DMS53 (cell line): ENCODE data around the gene TMEM214.
A peak's percentile ranks its signal among the peaks of the same experiment; 100 is the strongest.

Experiments
- DNase-seq: peaks from one replicate; lab custom pipeline; 2025; lab: John Stamatoyannopoulos, UW

Gene TMEM214

DNA sequence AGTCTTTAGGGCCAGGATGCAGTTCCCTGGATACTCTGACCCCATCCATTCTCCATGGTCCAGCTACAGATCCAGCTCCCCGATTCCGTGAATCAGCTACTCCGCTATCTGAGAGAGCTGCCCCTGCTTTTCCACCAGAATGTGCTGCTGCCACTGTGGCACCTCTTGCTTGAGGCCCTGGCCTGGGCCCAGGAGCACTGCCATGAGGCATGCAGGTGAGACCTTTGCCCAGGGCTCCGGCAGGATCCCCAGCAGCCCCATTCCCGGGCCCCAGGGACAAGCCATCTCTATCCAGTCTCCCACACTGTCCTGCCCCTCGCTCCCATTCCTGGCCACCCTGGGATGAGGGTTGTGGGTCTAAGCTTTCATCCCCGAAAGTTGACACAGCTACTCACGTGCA, 7.5 kb downstream of the TMEM214 start:
- DNase-seq = no peak

DNA sequence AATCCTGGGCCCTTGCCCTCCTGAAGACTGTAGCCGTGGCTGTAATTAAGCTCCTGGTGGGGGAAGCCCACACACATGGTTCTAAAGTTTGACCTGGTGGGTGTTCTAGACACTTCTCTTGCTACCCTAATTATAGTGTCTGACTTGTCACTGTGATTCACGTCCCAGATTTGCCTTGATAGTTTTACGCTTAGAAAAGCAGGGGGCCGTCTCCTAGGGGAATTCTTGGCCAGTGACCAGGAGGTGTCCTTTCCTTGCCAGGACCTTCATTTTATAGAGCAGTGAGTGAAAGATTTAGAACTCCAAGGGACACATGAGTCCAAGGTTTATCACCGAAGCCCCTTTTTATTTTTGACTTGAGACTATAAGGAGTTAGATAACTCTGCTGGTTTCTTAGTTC, 9.0 kb downstream of the TMEM214 start:
- no peak for DNase-seq

DNA sequence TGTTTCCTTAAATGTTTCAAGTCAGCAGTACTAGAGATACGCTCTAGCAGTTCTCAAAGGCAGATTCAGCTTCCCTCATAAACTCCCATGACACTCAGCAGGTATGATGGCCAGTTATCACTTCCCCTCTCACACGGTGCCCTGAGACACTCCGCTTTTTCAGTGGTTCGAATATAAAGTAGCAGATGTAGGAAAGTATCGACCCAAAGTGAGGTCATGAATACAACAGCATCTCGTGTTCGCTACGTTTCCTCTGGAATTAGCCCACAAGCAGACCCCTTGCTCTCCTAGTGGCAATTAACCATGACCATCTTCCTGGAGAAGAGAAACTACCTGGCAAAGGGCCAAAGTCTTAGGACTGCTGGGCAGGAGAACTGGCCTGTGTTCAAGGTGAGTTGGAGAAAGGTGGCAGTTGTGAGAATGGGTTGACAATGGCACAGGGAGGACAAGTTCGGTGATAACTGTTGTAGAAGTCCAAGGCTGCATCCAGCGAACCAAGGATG, 9.4 kb downstream of the TMEM214 start:
- DNase-seq = peak; percentile 32

DNA sequence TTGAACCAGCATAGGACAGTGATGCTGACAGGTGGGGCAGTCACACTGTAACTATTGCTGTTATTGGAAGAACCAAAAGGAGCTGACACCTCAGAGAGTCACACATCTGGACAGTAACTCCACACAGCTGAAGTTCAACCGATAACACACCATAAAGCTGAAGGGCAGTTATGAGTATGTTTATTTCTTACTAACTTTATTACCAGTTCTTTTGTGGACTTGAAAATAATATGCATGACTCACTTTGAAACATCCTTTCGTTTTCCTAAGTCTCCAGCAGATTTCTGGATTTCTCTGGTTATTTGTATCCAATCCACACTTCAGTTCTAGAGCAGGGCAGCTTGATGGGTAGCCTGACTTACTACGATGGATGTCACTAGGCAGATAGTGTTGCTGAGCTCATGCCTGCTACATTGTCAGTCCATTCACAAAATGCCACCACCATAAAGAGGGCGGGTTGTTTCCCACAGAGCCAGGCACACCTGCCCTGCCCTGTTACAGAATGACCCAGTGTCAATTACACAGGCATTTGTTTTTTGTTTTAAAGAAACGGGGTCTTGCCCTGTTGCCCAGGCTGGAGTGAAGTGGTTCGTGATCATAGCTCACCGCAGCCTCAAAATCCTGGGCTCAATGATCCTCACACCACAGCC, 10.3 kb downstream of the TMEM214 start:
- no peak for DNase-seq

DNA sequence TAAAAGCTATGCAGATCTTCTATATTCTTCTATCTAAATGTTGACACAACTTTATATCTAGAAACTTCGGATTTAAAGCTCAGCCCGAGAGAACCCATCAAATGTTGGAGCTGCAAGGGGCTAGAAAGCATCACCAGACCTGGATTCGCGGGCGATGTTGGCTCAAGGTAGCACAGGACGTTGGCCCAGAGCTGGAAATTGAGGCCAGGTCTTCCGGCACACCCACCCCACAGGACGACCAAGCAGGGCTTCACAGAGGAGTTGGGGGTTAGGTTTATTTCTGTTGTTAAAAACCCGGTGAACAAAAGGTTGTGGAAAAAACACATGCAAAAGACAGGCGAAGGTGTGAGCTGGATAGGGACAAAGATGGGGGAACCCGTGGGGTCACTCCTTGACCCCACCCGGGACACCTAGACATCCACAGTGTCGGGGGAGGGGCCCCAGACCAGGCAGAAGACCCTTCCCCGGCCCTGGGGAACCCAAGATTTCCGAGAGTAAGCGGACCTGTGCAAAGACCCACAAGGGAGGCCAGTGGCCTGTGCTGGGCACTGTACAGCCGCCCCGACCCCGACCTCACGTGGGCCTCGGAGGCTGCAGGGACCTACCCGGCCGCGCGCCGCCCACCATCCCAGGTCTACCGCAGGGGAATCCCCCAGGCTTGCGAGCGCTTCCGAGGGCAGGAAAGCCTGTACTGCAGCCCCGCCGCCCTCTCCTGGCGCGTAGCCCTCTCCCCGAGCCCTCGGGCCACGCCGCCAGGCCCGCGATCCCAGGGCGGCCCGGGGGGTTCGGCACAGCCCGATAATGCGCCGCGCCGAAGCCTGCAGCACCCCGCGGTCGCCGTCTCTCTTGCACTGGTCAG, 16.9 kb downstream of the TMEM214 start:
- peak; percentile 36 for DNase-seq

DNA sequence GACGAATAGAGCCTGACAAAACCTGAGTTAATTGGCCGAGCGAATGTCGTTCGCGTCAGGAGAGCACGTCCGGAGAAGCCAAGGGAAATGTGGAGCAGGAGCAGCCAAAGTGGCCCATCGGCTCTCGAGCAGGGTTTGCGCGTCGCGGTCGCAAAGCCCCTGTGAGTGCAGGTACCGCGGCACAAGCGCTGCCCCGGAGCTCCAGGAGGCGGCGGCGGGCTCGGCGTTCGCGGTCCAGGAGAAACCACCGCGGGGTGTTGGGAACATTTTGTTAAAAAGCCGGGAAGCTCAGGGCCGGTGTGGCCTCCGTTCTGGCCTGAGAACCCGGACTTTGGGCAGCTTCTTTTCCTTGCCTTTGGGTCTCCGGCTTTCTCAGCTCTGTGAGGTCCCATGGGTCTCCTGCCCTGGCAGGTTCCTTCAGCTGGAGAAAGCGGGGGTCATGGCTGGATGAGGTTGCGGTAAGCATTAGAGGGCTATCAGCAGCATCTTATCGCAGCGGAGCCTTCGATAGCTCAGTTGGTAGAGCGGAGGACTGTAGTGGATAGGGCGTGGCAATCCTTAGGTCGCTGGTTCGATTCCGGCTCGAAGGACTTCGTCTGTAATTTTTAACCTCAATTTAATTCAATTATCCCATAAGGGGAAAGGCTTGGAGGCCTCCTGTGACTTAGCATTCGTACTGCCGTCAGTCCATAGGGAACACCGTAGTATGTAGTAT, 17.7 kb downstream of the TMEM214 start:
- DNase-seq = peak; percentile 94

DNA sequence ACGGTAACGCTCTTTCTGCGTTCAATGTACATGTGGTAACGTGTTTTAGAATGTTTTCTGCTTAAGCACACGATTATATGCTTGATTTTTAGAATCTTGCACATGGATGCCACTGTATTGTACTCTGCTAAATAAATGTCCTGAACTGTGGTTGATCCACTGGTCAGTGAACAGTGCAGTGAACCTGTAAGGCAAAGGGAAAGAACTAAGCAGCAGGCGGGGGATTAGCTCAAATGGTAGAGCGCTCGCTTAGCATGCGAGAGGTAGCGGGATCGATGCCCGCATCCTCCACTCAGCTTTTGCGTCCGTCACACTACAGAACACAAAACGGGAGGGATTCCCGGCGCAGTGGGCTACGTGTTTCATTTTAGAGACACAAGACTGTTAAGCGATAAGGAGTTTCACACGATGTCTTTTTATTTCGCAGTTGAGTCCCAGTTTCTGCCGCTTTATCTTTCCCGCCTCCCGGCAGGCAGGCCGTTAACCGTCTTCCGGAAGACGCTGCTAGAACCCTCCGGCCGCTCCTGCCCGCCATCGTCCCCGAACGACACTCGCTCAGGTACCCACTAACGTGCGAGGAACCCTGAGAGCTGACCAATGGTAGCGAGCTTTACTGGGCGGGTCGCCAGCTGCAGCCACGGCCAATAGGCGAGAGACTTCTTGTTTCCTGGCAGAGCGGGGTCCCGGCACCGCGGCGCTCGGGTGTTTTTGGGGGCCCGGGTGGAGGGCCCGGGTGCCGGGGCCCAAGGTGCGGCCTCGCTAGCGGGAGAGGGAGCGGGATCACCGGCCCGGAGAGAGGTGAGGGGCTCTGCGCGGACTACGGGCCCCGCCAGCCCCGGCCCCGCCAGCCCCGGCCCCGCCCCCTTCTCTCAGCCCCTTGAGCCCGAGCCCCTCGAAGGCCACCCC, 18.5 kb downstream of the TMEM214 start, which contains the start of gene AGBL5:
Gene AGBL5, plus strand, starts transcription at position 673 of the 906 bp plus-strand sequence. CDS start 1,291 bp downstream, outside the sequence.
- peak; percentile 94 for DNase-seq

DNA sequence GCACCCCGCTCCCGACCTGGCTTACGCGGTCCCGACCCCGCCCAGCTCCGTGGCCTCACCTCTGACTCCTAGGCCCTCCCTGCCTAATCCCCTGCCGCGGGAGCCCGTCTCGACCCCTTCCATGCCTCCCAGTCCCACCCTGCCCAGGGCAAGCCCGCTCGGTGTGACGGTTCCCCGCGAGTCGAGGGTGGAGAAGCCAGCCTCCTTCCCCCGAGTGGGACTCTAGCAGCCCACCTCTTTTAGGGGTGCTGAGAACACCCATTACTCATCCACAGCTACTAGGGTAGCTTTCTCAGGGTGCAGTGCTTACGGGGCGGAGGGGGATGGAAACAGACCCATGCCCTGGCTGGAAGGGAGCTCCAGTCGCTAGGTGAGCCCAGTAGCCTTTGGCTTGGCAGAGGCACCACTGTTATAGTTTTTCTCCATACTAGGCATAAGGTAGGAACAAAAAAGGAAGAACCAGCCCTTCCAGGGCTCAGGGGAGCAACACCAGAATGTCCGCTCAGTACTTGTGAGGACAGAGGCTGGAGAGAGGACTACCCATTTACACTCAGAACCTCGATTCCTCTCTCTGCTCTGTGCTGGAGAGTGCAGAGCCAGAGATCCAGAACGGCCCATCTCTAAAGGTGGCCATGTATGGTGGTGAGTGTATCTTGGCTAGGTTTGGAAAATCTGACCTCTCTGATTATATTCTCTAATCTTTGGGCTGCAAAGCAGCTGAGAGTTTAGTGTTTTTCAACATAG, 19.3 kb downstream of the TMEM214 start:
- peak; percentile 49 for DNase-seq

DNA sequence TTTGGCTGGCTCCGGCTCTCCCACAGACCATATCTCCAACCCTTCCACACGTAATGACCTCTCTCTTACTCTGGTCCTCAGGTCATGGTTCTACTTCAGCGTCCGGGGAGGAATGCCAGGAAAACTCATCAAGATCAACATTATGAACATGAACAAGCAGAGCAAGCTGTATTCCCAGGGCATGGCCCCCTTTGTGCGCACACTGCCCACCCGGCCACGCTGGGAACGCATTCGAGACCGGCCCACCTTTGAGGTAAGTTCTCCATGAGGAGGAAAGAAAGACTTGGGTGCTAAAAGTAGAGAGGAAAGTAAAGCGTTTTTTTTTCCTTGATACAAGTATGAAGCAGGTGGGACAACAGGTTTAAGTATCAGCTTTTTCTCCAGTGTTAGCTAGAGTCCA, 20.6 kb downstream of the TMEM214 start:
- DNase-seq = no peak

DNA sequence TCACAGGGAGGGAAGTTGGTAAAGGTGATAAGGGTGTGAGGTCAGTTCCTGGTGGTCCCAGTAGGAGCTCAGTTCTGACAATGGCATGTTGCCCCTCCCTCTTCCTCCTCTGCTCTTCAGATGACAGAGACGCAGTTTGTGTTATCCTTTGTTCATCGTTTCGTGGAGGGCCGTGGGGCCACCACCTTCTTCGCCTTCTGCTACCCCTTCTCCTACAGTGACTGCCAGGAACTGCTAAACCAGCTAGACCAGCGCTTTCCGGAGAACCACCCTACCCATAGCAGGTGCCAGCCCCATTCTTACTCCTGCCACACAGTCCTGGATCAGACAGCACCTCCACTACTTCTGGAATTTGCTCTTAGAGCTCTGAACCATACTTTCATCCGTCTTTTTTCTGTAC, 21.0 kb downstream of the TMEM214 start:
- no peak for DNase-seq

DNA sequence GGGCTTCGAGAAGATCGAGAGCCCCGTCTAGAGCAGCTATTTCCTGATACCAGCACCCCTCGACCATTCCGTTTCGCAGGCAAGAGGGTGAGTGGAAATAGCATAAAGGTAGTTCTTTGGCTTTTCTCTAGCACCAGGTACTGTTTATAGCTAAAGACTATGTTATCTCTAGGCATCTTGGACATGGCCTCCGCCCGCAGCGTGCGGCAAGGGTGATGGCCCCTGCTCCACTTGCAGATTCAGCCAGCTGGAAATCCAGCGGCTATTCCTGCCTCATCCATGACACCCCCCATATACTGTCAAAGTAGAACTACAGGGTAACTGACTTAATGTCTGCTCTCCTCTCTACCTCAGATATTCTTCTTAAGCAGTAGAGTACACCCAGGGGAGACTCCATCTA, 22.0 kb downstream of the TMEM214 start:
- DNase-seq = no peak

DNA sequence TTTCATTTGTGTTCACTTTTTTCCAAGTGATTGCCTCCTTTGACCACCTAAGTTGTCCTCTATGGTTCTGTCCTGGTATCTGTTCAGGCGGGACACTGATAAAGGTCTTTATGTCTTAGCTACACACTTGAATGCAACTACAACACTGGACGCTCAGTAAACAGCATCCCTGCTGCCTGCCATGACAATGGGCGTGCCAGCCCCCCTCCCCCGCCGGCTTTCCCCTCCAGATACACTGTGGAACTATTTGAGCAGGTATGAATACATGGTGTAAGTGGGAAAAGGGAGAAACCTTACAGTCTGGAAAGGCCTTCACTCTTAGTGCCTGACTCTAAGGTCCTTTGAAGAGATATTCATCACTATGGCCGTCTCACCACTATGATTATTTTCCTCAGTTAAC, 24.4 kb downstream of the TMEM214 start:
- DNase-seq = no peak

DNA sequence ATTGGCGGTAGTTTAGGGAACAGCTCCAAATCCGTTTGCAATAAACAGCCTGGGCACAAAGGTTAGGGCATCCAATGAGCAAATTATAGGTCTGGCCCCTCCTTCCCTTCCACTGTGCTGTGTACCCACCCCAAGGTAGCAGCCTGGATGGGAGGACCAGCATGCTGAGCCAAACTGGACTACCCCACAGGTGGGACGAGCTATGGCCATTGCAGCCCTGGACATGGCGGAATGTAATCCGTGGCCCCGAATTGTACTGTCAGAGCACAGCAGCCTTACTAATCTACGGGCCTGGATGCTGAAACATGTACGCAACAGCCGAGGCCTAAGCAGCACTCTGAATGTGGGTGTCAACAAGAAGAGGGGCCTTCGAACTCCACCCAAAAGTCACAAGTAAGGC, 25.4 kb downstream of the TMEM214 start:
- DNase-seq = no peak

DNA sequence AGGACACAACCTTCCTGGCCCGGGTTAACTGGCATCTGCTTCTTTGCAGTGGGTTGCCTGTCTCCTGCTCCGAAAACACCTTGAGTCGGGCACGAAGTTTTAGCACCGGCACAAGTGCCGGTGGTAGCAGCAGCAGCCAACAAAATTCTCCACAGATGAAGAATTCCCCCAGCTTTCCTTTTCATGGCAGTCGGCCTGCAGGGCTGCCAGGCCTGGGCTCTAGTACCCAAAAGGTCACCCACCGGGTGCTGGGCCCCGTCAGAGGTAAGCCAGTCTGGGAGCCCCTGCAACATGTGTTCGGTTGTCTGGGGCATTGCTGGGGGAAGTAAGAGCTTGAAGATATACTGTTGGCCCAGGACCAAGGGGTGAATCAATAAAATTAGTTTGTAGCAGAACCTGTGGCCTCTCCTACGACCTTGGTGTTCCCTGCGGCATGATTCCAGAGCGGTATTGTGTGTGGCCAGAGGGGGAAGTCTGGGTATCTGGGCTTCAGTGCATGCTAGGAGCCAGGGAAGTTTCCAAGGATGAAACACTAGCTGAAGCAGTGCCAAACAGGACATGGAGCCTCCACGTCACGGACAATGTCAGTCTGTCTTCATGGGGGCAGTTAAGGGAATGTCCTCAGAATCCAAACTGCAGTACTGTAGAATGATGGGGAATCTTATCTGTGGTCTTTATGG, 26.5 kb downstream of the TMEM214 start:
- no peak for DNase-seq

DNA sequence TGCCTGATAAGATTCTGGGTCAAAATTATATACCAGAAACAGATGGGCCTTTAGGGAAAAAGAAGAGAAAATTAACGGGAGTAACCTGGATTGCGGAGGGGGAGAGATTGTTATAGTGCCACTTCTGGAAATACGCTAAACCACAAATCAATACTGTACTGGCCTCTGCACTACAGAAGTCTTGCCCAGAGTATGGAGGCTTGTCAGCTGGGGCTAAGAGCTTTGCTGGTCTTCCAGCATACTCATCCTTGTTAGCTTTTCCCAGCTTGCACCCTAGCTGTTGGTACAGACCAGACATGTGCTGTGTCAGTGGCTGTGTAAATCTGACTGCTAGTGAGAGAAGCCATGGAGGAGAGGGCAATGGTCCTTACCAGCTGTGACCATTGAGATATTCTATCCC, 27.6 kb downstream of the TMEM214 start:
- DNase-seq = no peak

DNA sequence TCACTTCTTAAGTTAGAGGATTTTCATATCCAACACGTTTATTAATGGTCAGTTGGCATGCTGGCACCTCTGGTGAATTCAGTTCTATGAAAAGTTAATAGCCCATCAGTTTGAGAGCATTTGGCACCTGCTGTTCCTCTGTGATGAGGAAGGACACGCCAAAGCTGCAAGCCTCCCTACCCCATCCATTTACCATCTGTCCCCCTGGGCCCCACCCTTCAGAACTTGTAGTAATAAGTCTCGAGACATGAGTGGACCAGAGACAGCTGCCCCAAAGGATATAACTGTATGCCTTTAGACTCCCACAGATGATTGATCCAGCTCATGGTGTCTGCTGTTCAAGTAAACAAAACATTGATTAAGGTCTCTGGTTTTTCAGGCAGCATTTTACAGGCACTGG, 32.4 kb downstream of the TMEM214 start:
- DNase-seq = no peak

DNA sequence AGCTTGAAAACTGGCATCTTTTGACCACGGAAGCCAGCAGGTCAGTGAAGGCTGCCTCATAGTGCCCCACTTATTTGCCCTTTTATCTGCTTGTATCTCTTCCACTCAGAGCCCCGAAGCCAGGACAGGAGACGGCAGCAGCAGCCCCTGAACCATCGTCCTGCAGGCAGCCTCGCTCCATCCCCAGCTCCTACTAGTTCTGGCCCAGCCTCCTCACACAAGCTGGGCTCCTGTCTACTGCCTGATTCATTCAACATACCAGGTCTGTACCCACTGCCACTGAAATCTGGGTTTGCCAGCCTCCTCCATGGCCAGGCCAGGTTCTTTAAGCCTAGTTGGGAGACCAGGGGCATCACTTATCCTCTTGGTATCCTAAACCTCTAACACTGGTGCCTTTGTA, 34.6 kb downstream of the TMEM214 start:
- DNase-seq = no peak

DNA sequence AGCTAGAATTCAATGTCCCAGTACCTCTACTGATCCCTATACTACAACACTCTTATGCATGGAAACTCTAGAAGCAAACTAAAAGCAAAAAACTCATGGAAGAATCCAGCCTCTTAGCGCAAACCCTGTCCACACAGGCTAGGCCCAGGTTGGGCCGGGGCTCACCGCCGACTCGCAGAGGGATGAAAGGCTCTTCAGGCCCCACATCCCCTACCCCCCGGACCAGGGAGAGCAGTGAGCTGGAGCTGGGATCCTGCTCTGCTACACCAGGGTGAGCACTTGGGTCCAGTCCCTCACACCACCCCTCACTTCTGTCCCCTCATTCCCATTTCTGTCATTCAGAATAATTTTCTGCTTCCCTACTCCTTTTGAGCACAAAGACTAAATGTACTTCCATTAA, 36.7 kb downstream of the TMEM214 start:
- no peak for DNase-seq

DNA sequence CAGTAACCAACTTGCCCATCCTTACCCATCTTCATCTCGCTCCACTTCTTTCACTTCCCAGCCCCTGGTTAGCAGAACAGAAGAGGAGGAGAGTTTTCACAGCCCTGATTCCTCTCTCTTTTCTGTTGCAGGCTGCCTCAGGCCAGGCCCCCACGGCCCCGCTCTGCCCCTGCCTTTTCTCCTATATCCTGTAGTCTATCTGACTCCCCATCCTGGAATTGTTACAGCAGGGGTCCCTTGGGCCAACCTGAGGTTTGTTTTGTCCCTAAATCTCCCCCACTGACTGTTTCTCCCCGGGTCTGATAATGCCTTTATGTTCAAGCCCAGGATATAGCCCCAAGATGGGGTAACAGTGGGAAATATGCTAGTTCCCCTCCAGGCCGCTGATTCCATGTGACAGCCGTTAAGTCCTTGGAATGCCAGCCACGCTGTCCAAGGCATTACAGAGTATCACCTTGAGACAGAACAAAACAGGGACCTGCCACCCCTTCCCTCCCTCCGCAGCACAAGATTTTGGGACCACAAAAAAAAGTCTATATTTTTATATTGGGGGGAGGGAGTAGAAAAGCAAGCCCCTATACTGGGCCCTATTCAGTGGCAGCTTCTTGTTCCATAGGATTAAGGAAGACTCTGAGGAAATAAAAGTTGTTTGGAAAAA, 37.3 kb downstream of the TMEM214 start:
- DNase-seq = no peak
